Ishikawa (cell line): ENCODE results near the gene PADI1.

ENCODE experiments used
- CEBPB ChIP-seq: IDR thresholded peaks from 2 replicates; pipeline ENCODE4 v1.6.1; 2012
- EP300 ChIP-seq: IDR thresholded peaks from 2 replicates; pipeline ENCODE4 v1.6.1; 2012; ENCODE audit warnings: borderline replicate concordance
- FOXM1 ChIP-seq: IDR thresholded peaks from 2 replicates; pipeline ENCODE4 v1.6.1; 2012; ENCODE audit warnings: low read depth, borderline replicate concordance
- NFIC ChIP-seq: IDR thresholded peaks from 2 replicates; pipeline ENCODE4 v1.6.1; 2012
- RAD21 ChIP-seq: IDR thresholded peaks from 2 replicates; pipeline ENCODE4 v1.6.1; 2012; ENCODE audit warnings: low read depth
- TAF1 ChIP-seq: IDR thresholded peaks from 2 replicates; pipeline ENCODE4 v1.6.1; 2012; ENCODE audit warnings: low read depth, mild to moderate bottlenecking
- YY1 ChIP-seq: IDR thresholded peaks from 2 replicates; pipeline ENCODE4 v1.6.1; 2012; ENCODE audit warnings: low read depth
- ZBTB7A ChIP-seq: IDR thresholded peaks from 2 replicates; pipeline ENCODE4 v1.6.1; 2012; ENCODE audit warnings: low read depth
- TF ChIP-seq, protein P1 (sequence below): IDR thresholded peaks from 2 replicates; pipeline ENCODE4 v1.6.1; 2012; ENCODE audit warnings: low read depth, mild to moderate bottlenecking

DNA sequence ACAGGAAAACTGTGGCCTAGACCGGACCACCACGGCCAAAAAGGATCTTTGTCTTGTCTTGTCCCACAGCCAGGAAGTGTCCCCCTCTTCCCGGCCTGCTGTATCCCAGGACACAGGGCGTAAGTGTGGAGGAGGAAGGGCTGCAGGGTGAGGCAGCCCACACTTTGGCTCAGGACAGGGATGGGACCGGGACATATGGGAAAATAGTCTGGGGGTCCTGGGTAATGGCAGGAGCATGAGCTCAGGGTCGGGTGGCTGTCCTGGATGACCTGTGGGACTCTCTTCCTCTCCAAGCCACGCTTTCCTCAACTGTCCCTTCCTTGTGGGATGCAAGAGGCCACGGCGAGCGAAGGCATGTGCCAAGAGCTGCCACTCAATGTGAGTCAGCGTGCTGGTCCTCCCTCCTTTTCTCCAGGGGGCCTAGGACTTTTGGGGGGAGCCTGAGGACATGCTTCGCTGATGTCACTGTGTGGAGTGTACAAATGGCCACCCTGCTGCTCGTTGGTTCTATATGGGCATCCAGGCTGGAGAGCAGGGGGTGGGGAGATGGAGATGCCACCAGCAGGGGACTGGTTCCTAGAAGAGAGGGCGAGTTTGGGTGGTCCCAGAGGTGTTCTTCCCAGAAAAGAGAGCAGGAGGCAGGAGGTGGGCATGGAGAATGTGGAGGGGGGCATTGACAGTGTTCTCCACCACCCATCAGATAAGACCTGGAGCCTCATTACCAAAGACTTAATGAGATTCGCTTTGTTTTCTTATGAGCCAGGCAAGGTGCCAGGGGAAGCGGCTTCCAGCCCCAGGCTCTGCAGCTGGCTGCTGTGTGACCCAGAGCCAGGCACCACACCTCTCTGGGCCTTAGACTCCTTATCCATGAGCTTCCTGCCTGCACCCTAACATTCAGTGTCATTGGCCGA lies 11.5 kb upstream of the PADI1 start:
- TF ChIP-seq EP300 (no peak), RAD21 (no peak), YY1 (no peak), ZBTB7A (no peak), NFIC (no peak), TAF1 (no peak), CEBPB (no peak), FOXM1 (no peak)
- TF ChIP-seq, protein P1, sequence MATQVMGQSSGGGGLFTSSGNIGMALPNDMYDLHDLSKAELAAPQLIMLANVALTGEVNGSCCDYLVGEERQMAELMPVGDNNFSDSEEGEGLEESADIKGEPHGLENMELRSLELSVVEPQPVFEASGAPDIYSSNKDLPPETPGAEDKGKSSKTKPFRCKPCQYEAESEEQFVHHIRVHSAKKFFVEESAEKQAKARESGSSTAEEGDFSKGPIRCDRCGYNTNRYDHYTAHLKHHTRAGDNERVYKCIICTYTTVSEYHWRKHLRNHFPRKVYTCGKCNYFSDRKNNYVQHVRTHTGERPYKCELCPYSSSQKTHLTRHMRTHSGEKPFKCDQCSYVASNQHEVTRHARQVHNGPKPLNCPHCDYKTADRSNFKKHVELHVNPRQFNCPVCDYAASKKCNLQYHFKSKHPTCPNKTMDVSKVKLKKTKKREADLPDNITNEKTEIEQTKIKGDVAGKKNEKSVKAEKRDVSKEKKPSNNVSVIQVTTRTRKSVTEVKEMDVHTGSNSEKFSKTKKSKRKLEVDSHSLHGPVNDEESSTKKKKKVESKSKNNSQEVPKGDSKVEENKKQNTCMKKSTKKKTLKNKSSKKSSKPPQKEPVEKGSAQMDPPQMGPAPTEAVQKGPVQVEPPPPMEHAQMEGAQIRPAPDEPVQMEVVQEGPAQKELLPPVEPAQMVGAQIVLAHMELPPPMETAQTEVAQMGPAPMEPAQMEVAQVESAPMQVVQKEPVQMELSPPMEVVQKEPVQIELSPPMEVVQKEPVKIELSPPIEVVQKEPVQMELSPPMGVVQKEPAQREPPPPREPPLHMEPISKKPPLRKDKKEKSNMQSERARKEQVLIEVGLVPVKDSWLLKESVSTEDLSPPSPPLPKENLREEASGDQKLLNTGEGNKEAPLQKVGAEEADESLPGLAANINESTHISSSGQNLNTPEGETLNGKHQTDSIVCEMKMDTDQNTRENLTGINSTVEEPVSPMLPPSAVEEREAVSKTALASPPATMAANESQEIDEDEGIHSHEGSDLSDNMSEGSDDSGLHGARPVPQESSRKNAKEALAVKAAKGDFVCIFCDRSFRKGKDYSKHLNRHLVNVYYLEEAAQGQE, result no peak
